ENCODE results near the gene MFAP1.
"Not testable (repeated sequence)": the region's sequence is repeated elsewhere in the genome, so short reads cannot be mapped to it uniquely, and the experiment has no call there.

Gene MFAP1, protein sequence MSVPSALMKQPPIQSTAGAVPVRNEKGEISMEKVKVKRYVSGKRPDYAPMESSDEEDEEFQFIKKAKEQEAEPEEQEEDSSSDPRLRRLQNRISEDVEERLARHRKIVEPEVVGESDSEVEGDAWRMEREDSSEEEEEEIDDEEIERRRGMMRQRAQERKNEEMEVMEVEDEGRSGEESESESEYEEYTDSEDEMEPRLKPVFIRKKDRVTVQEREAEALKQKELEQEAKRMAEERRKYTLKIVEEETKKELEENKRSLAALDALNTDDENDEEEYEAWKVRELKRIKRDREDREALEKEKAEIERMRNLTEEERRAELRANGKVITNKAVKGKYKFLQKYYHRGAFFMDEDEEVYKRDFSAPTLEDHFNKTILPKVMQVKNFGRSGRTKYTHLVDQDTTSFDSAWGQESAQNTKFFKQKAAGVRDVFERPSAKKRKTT

GRCh38 chr15:43824302-43825246, at the start of gene MFAP1:
TSS of gene MFAP1 (minus strand) at chr15:43824690. CDS start at chr15:43824569, 121 bp downstream.
- DNase-seq (ENCODE audit: low read depth in 2 of 2): peak; percentile 88 to 92

DNA sequence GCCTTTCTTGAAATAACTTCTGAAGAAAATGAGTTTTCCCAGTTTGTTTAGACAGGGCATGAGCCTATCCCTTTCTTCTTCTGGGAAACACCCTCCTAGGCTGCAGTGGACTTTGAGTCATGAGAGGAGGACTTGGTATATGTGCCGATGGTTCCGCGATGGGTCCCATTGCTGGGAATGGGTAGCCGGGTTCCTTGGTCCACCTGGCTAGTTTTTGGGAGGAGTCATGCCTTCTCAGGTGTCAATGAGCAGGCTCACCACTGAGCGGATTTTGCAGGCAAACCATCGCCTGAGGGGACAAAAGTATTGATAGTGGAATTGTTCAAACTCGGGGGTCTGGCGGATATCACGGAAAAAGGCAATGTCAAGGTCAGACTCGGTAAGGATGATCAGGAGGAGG, 49.2 kb upstream of the MFAP1 start:
- no peak for DNase-seq (ENCODE audit: low read depth in 2 of 2)

- DNase-seq (ENCODE audit: low read depth in 2 of 2): no peak
These were observed 48.0 kb upstream of the MFAP1 start for GRCh38 chr15:43872416-43873020.

GRCh38 chr15:43871835-43872234, 47.3 kb upstream of the MFAP1 start:
- DNase-seq (ENCODE audit: low read depth in 2 of 2): no peak

DNA sequence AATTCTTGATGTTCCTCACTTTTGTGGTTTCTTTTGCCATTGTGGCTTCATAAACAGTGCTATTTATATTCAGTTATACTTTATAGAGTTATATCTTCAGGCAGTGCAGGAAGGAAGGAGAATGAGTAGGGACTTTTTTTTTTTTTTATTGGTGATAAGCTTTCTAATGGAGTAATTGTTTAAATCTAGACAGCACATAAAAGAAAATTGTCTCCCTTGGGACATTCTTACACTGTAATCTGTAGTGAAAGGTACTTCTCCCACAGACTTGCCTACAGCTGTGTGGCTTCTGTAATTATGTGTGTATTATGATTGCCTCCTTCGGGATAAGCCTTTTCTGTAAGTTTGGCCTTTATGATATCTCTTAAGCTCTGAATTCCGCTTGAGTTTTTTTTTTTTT, 43.9 kb upstream of the MFAP1 start:
- no peak for DNase-seq (ENCODE audit: low read depth in 2 of 2)

GRCh38 chr15:43867096-43867495, 42.6 kb upstream of the MFAP1 start:
- no peak for DNase-seq (ENCODE audit: low read depth in 2 of 2)

GRCh38 chr15:43866636-43867035, 42.1 kb upstream of the MFAP1 start:
- DNase-seq (ENCODE audit: low read depth in 2 of 2): not testable (repeated sequence)

- no peak for DNase-seq (ENCODE audit: low read depth in 2 of 2)
These were observed 35.1 kb upstream of the MFAP1 start for GRCh38 chr15:43859546-43859945.

DNA sequence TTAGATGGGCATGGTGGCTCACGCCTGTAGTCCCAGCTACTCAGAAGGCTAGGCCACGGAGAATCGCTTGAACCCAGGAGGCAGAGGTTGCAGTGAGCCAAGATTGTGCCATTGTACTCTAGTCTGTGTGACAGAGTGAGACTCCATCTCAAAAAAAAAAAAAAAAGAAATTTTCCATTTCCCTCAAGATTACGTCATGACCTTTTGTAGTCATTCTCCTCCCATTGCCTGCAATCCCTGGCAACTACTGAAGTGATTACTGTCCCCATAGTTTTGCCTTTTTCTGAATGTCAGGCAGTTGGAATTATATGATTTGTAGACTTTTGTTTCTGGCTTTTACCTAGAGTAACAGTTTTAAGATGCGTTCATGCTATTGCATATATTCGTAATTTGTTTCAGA, 30.3 kb upstream of the MFAP1 start:
- DNase-seq (ENCODE audit: low read depth in 2 of 2): no peak

DNA sequence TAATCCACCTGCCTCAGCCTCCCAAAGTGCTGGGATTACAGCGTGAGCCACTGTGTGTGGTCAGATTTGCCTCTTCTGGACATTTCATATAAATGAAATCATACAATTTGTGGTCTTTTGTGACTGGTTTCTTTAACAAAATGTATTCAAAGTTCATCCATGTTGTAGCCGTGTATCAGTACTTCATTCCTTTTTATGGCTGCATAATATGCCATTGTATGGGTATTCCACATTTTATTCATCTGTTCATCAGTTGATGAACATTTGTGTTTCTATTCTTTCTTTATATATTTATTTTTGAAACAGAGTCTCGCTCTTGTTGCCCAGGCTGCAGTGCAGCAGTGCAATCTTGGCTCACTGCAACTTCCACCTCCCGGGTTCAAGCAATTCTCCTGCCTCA, 28.1 kb upstream of the MFAP1 start:
- no peak for DNase-seq (ENCODE audit: low read depth in 2 of 2)

DNA sequence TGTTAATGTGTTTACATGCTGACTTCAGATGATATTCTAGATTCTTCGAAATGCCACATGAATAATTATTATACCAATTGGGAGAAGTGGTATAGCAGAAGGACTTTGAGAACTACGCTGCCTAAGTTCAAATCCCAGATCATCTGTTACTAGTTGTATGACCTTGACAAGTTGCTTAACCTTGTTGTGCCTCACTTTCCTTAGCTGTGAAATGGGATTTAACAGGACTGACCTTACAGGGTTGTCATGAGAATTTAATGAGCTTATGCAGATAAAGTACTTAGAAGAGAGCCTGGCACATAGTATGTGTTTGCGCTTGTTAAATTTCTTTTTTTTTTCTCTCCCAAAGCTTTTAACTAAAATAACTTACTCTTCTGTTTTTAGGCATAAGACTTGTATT, 26.8 kb upstream of the MFAP1 start:
- DNase-seq (ENCODE audit: low read depth in 2 of 2): no peak

DNA sequence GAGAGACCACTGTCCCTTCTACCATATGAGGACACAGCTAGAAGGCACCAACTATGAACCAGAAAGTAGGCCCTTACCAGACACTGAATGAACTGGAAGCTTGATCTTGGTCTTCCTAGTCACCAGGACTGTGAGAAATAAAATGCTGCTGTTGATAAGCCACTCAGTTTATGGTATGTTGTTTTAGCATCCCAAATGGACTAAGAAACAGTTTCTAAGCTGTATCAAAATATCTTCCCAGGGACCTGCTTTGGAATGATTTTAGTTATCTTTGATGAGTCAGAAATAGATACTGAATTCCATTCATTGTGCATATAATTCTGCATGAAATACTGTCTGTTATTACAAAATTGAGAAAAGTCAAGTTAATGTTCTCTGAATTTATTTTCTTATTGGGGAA, 20.9 kb upstream of the MFAP1 start:
- no peak for DNase-seq (ENCODE audit: low read depth in 2 of 2)

GRCh38 chr15:43832485-43832884, 8.0 kb upstream of the MFAP1 start:
- DNase-seq (ENCODE audit: low read depth in 2 of 2): not testable (repeated sequence)

- DNase-seq (ENCODE audit: low read depth in 2 of 2): not testable (repeated sequence)
These were observed 7.1 kb upstream of the MFAP1 start for GRCh38 chr15:43831519-43832052.

DNA sequence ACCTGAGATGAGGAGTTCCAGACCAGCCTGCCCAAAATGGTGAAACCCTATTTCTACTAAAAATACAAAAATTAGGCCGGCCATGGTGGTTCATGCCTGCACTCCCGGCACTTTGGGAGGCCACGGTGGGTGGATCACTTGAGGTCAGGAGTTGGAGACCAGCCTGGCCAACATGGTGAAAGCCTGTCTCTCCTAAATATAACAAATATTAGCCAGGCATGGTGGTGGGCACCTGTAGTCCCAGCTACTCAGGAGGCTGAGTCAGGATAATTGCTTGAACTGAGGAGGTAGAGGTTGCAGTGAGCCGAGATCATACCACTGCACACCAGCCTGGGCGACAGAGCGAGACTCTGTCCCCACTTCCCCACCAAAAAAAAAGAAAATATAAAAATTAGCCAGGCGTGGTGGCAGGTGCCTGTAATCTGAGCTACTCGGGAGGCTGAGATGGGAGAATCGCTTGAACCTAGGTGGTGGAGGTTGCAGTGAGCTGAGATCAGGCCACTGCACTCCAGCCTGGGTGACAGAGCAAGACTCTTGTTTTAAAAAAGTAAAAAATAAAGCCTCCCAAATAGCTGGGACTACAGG, 6.3 kb upstream of the MFAP1 start:
- not testable (repeated sequence) for DNase-seq (ENCODE audit: low read depth in 2 of 2)

GRCh38 chr15:43829951-43830540, 5.6 kb upstream of the MFAP1 start:
- DNase-seq (ENCODE audit: low read depth in 2 of 2): not testable (repeated sequence)

- peak in 1 of 2 donors; percentile 3 for DNase-seq (ENCODE audit: low read depth in 2 of 2)
These were observed 3.7 kb upstream of the MFAP1 start for GRCh38 chr15:43828061-43828657.

DNA sequence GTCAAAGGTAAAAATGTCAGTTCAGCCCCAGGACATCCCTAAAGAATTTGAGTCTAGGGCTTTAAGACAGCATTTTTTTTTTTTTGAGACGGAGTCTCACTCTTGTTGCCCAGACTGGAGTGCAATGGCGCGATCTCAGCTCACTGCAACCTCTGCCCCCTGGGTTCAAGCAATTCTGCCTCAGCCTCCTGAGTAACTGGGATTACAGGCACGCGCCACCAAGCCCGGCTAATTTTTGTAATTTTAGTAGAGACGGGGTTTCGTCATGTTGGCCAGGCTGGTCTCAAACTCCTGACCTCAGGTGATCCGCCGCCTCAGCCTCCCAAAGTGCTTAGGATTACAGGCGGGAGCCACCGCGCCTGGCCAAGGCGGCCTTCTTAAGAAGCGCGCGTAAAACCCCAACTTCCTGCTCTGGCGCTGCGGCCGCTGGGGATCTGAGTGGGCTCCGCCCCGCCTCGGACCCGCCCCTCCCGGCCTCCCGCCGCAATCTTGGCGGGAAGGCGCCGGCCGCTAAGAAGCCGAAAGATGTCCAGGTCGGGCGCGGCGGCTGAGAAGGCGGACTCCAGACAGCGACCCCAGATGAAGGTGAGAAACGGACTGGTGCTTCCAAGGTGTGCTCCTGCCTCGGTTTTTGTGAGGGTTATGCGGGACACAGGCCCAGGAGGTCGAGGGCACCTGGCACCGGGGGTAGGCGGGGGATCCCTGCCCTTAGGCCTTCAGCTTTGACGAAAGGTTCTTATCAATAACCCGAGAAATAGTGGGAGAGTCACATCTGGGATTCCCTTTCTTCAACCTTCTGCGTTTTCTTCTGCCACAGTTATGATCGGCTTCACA, 2.2 kb upstream of the MFAP1 start, which contains the start of gene WDR76:
WDR76 (plus strand) TSS at position 495 of the 834 bp plus-strand sequence; CDS start at position 526, 31 bp downstream.
- peak; percentile 25 to 69 for DNase-seq (ENCODE audit: low read depth in 2 of 2)

- DNase-seq (ENCODE audit: low read depth in 2 of 2): no peak
These were observed 1.6 kb upstream of the MFAP1 start for GRCh38 chr15:43826029-43826507.

All from stimulated activated CD8-positive, alpha-beta memory T cell treated with anti-CD3 and anti-CD28 coated beads, Interleukin-7, amount 100 ng/mL, for 4 hours (primary cell).